CD4-positive, alpha-beta T cell treated with Interferon gamma for 1 hour (primary cell): ENCODE measurements around the gene CSNK1E.

Source experiments
- DNase-seq: peaks from one replicate; pipeline ENCODE4 v3.0.0-alpha.2; 2020

CSNK1E gene

GRCh38 chr22:38247713-38248112, 69.5 kb downstream of the CSNK1E start:
- no peak for DNase-seq

GRCh38 chr22:38246692-38247091, 70.5 kb downstream of the CSNK1E start:
- DNase-seq: no peak

- no peak for DNase-seq
Measured at GRCh38 chr22:38246046-38246658, 71.1 kb downstream of the CSNK1E start.

- DNase-seq: no peak
Measured at GRCh38 chr22:38244106-38244505, 73.1 kb downstream of the CSNK1E start.

- no peak for DNase-seq
Measured at GRCh38 chr22:38243007-38243765, 74.0 kb downstream of the CSNK1E start.

GRCh38 chr22:38240734-38241252, 76.4 kb downstream of the CSNK1E start:
- DNase-seq: no peak
